WERI-Rb-1 (cell line): ENCODE measurements around the gene SHOX.

Experiments used
- DNase-seq: peaks from one replicate; pipeline ENCODE4 v3.0.0-alpha.2; 2020
- H3K27ac ChIP-seq: fragments of 250-450 bp; sonication (Bioruptor Pico); 2 replicates; pipeline ENCODE4 v1.5.1; 2020; ENCODE audit warnings: mild to moderate bottlenecking, moderate library complexity
- H3K27me3 ChIP-seq: fragments of 250-450 bp; sonication (Bioruptor Pico); 2 replicates; pipeline ENCODE4 v1.5.1; 2021; ENCODE audit warnings: mild to moderate bottlenecking, low read depth, moderate library complexity; ENCODE audit not compliant: insufficient read depth, severe bottlenecking
- H3K36me3 ChIP-seq: fragments of 250-450 bp; sonication (Bioruptor Pico); 2 replicates; pipeline ENCODE4 v1.5.1; 2020; ENCODE audit warnings: mild to moderate bottlenecking, moderate library complexity
- H3K4me3 ChIP-seq: 2 replicates; pipeline ENCODE4 v1.5.1; 2011; ENCODE audit warnings: low read depth, mild to moderate bottlenecking, control low read depth, low read length
- H3K9me3 ChIP-seq: fragments of 250-450 bp; sonication (Bioruptor Pico); 2 replicates; pipeline ENCODE4 v1.5.1; 2021; ENCODE audit warnings: mild to moderate bottlenecking, moderate library complexity; ENCODE audit not compliant: severe bottlenecking
- TF ChIP-seq, protein P1 (sequence below): IDR thresholded peaks from 2 replicates; pipeline ENCODE4 v1.5.1; 2011; ENCODE audit warnings: low read depth, mild to moderate bottlenecking, control low read depth, inconsistent platforms, low read length

The SHOX gene

DNA sequence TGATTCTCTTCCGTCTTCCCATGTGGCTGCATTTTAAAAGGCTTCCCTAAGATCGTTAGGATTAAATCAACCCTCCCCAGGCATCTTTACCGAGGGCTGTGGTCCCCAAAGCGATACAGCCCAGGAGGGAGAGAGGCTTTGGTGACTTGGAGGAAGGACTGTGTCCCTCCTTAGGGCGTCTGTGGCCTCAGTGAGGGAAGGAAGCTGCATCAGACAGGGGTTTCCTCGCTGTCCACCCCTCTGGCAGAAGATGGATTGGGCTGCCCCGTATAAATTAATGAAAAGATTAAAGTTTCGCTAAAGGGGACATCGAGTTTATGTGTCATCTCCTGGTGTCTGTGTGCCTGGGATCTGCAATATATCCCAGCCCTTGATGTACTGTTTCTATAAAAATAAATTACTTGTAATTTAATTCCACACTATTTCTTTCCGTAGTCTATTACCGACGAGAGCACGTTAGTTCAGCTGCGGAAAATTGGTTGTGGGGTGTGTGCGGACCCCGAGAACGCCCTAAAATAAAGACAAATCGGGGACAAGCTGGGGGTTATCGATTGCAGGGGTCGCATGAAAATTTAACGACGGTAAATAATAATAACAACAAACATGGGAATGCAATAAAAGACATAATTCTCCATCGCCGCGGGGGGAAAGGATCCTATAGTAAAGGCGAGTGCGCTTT lies 6.5 kb downstream of the SHOX start:
- no peaks in the 10 kb centered on the region for H3K9me3 ChIP-seq
- H3K27me3 ChIP-seq, result peaks cover 83% of the 10 kb centered on the region
- no peaks in the 10 kb centered on the region for H3K36me3 ChIP-seq
- H3K27ac ChIP-seq, result no peak overlapping the region
- TF ChIP-seq, protein P1, sequence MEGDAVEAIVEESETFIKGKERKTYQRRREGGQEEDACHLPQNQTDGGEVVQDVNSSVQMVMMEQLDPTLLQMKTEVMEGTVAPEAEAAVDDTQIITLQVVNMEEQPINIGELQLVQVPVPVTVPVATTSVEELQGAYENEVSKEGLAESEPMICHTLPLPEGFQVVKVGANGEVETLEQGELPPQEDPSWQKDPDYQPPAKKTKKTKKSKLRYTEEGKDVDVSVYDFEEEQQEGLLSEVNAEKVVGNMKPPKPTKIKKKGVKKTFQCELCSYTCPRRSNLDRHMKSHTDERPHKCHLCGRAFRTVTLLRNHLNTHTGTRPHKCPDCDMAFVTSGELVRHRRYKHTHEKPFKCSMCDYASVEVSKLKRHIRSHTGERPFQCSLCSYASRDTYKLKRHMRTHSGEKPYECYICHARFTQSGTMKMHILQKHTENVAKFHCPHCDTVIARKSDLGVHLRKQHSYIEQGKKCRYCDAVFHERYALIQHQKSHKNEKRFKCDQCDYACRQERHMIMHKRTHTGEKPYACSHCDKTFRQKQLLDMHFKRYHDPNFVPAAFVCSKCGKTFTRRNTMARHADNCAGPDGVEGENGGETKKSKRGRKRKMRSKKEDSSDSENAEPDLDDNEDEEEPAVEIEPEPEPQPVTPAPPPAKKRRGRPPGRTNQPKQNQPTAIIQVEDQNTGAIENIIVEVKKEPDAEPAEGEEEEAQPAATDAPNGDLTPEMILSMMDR, result no peak
- H3K4me3 ChIP-seq, result no peak overlapping the region
- no peak for DNase-seq

DNA sequence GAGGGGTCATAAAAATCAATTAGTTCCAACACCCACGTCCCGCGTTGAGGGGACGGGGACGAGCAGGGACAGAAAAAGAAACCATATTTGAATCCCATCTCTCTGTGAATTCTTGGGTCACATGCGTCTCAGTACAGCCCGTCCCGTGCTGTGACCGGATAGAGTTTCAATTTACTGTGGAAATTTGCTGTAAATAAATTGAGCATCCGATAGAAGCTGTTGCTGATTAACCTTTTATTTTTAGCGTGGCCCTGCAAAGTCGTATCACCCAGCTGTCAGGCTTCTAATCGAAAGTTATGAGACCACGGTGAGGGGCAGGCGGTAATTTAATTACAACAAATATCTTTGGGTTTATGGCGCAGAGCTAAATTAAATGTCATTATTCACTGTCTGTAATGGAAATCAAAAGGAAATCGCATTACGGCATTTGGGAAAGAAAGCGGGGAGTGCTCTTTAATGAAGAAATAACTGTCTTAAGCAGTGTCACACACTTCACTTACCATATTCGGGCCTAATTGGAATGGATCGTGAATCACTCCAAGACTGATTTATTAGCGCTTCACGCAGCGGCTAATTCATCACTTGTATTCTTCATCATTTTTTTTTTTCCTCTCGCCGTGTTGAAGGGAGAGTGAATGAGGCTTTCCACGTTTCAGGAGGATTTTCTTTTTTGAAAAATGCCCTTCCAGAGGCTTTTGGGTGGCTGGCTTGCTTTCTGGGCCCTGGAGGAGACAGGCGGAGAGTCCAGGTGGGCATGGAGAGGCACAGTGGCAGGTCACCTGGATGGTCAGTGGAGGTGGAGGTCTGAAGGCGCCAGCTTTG lies 7.3 kb downstream of the SHOX start:
- Histone ChIP-seq H3K9me3 (no peaks in the 10 kb centered on the region), H3K27ac (no peak overlapping the region), H3K4me3 (no peak overlapping the region), H3K27me3 (peaks cover 79% of the 10 kb centered on the region), H3K36me3 (no peaks in the 10 kb centered on the region)
- TF ChIP-seq, protein P1, result no peak
- no peak for DNase-seq

DNA sequence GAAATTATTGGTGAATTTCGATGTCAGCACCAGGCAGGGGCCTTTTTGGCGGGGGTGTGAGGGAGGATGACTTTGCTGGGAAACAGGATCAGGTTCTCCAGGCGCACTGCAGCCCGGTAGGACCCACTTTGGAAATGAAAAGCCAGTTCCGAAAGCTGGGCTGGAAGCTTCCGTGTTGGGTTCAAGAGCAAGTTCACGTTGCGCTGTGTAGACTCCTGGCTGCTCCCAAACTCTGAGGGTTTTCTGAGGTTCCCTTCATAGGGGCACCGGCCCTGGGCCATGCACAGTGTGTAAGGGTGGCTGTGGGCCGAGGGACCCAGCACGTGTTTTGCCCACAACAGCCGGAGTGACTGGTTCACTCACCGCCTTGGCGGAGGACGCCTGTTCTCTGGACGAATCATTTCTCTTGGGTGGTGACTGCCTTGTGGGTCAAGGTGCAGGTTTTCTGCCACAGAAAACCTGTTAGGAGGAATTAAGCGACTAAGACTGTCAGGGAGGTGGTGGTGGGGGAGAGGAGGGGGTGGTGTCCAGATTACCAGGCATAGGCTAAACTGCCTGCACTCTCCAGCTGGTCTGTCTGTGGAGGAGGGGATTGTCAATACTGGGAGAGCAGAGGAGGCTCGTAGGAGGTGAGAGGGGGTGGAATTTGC lies 8.0 kb downstream of the SHOX start:
- H3K4me3 ChIP-seq, result no peak overlapping the region

DNA sequence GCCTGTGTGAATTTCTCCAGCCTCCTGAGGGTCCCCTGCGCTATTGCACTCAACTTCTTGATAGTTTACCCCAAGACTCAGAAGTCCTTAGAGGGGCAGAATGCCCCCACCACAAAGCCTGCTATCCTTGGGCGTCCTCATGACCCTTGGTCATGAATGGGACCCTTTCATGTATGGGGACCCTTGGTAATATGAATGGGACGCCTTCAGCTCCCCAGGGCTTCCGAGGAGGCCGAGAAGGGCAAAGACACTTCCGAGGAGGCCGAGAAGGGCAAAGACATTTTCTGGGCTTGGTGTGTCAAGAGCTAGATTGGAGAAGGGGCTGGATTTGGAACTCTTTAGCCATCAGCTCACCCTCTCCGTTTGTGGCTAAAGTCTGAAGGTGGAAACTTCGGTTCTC lies 8.6 kb downstream of the SHOX start:
- Histone ChIP-seq H3K9me3 (no peaks in the 10 kb centered on the region), H3K4me3 (no peak overlapping the region), H3K27me3 (peaks cover 70% of the 10 kb centered on the region), H3K36me3 (no peaks in the 10 kb centered on the region), H3K27ac (no peak overlapping the region)
- DNase-seq, result no peak
- TF ChIP-seq, protein P1, result no peak

More for the DNA sequence above, 8.0 kb downstream of the SHOX start:
- Histone ChIP-seq H3K27ac (no peak overlapping the region), H3K9me3 (no peaks in the 10 kb centered on the region), H3K27me3 (peaks cover 72% of the 10 kb centered on the region), H3K36me3 (no peaks in the 10 kb centered on the region)
- DNase-seq, result no peak
- TF ChIP-seq, protein P1, result no peak

DNA sequence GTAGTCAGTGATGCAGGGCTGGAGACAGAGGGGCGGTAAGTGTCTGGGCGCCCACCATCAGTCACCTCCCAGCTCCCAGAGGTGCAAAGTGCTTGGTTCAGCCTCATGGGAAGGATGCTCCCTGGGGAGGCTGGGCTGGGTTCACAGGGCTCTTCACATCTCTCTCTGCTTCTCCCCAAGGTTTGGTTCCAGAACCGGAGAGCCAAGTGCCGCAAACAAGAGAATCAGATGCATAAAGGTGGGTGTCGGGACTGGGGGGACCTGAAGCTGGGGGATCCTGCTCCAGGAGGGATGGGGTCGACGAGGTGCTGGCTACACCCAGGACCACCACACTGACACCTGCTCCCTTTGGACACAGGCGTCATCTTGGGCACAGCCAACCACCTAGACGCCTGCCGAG lies 10.1 kb downstream of the SHOX start:
- Histone ChIP-seq H3K36me3 (no peaks in the 10 kb centered on the region), H3K27ac (no peak overlapping the region), H3K27me3 (peaks cover 69% of the 10 kb centered on the region), H3K9me3 (no peaks in the 10 kb centered on the region), H3K4me3 (no peak overlapping the region)
- TF ChIP-seq, protein P1, result no peak
- no peak for DNase-seq
